Measurements from ENCODE around the gene ATP10A. TPM values are rescaled to one million over a fixed set of nuclear protein-coding genes. Genes with fewer than 3 reads are reported as not detected.

Gene ATP10A
- total RNA-seq, 1 donor from 2014 or later = not detected

DNA sequence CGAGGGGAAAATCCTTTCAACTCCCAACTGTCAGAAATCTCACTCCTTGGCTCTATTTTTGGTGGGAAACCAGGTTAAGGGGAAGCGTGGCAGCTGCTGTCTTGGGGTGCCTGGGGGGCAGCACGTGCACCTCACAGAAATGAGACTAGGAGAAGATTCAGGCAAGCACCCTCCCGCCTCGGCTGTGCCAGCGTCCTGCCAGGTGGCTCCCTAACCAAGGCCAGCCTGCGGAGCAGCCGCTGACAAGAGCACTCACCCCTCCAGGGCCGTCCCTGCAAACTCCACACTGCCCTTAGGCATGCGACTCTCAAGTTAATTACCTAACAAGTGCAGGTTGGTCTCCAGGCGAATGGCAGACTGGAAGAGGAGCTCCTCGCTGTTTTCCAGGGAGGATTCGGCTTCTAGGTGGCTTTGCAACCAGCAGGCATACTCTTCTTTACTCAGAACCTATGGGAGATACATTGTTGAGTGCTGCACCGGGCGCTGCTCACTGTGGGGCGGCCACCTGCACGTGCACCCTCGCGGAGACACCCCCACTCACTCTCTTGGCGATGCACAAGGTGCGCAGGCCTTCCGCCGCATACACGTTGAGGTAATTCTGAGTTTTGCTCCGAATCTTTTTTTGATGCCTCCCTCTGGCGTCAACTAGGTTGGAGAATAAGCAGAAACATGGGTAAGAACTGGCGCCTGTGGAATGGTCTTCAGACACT lies 155.3 kb downstream of the ATP10A start:
- no peak for DNase-seq (ENCODE audit: low read depth in 2 of 2)

DNA sequence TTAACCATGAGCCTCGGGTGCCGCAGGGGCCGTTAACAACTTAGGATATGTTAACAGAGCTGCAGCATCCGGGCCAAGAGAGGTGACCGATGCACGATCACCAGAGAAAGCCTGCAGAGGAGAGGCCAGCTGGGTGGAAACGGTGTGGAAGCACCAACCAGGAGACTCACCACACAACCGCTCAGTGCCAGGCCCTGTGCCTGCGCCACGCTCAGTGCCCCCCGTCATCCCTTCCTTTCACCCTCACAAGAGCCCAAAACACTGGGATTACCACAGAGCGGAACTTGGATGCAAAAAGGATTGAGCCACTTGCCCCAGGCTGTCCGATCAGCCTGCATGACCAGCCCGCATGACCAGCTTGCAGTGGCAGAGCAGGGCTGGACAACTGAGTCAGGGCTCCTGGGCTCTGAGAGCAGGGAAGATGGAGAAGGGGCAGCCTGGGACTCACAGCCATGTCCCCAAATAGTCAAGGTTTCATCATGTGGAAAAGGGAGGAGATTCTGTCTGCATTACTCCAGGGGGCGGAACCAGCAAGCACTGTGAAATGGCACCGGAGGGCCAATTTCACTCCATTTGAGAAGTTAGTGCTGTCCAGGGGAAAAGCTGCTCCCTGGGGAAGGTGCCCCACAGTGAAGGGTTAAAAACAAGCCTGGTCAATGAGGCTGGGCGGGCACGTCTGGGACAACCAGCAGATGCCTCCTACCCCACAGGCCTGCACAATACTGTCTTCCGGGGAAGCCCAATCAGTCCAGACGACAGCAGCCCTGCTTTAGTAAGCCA lies 156.8 kb downstream of the ATP10A start:
- no peak for DNase-seq (ENCODE audit: low read depth in 2 of 2)

DNA sequence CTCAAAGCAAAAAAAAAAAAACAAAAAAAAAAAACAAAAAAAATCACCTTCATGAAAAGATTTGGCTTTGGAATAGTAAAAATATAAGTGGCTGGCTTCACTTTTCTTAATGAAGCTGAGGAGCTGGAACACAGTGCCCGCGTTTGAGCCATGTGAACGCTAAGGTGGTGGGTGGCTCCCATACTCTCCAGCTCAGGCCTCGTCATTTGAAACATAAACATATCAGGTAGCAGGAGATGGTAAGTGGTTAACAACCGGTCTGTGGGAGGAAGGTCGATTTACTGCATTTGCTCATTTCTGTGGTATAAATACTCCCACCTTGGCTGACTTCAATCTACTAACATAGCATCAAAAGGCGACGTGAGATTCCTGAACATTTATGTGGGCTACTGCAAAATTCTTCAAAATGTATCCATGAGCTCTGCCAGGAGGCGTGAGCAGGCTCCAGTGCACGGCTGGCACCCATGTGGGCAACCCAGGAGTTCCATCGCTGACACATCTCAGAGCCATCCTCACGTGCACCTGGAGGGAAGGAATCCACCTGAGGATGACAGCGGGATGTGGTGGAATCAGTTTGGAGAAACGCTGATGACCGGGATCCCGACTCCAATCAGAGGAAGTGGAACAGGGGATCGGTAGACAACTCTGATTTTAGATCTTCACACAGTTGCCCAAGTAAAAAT lies 157.6 kb downstream of the ATP10A start:
- no peak for DNase-seq (ENCODE audit: low read depth in 2 of 2)

DNA sequence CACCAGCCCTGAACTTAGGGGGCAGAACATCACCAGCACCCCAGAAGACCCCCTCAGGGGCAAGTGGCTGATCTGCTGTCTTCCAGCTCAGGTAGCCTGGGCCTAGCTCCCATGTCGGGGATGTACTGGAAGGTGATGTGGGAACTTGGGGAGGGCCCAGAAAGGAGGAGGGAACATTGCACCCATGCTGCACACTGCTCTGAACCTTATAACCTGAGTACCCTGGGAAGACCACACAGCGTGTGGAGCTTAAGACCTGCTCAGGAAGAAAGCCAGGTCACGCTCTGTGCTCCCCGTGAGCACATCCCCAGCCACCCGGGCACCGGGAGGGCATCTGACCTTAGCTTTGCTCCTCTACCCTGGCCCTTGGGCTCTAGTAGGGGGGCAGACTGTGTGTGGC lies 159.4 kb downstream of the ATP10A start:
- no peak for DNase-seq (ENCODE audit: low read depth in 2 of 2)

DNA sequence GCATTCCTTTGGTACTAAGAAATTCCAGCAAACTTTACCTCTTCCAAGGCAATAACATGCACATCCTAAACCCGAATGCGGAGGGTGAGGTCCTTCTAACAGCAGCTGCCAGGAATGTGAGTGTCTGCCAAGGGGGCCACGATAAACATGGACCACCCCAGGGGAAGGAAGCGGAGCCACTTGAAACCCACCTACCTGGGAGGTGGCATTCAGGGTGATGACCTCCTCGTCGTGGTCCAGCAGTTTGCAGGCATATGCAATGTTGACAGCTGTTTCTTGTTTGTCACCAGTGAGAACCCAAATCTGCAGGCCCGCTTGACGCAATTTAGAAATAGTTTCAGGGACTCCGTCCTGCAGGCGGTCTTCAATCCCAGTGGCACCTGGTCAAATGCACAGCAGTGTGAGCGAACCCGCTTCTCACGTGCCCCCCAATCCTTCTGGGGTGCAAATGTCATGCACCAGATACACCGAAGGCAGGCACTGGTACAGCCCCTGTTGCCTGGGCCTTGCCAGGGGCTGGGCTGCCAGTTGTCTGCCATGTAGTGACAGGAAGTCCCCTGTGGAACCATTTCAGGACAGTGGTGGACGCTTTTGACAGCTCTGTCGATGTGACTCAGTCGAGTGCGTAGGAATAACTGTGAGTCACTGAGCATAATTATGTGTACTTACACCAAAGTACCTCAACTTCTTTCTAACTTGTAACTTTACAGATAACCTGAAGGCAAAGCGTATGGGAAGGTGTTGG lies 161.2 kb downstream of the ATP10A start:
- DNase-seq (ENCODE audit: low read depth in 2 of 2) = no peak

DNA sequence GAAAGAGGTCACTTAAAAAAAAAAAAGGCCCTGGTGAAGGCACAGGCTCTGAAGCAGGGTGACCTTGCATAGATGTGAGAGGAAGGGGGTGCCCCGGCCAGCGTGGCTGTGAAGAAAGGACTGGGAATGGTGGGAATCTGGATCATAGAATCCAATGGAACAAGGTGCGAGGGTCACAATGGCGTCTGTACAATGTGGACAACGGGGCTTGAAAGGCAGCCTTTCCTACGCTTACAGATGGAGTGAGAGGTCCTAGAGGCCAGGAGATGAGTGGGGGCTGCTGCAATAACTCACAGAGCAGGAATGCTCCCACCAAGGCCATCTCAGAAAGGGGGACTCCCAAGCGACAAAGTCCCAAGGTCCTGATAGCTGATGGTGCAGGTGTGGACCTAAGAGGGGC lies 162.2 kb downstream of the ATP10A start:
- no peak for DNase-seq (ENCODE audit: low read depth in 2 of 2)

DNA sequence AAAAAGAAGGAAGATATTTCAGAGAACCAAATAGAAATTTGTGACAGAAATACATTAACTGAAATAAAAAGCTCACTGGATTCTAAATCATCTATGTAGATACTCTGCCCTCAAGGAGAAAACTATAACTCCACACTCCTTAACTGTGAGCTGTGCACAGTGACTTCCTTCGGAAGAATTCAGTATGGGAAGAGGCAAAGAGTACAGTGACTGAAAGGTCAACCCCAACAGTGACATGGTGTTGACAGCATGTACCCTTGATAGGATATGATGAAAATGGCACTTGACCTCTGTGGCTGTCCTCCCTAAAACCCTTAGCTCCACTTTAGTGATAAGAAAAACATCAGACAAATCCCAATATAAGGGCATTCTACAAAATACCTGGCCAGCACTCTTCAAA lies 165.5 kb downstream of the ATP10A start:
- DNase-seq (ENCODE audit: low read depth in 2 of 2) = no peak

DNA sequence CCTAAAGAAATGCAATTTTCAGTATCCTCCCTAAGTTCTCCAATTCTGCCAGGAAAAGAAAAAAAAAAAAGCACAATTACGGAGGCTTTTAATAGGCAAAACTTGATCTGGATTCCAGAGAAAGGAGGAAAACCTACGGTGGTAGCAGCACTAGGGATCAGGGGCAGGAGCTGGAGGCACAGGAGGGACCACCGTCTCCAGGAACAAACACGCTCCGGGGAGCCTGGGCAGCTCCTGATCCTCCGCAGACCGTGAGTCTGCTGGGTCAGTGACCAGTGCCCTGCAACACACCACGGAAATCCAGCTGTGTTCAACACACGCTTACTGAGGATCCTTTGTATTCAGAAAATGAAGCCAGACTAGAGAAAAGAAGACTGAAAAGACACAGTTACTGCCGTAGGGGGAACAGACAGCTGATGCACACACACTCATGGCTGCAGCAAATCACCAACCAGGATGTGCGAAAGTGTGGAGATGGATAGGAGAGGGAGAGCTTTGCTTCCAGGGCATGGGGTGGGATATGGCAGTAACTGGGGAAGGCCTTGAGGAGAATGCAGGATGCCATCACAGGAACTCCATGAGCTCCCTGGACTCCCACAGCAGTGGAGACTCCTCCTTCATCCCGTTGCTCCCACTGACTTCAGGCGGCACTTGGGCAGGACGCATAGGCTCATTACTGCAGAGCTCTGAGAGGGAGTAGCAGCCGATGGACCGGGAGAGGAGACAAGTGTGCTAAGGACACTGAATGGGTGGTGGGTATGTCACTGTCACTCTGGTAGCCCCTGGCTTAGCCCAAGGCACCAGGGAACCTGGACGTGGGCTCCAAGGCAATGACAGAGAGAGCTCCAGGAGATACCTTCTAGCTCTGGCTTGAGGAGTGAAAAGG lies 167.0 kb downstream of the ATP10A start:
- DNase-seq (ENCODE audit: low read depth in 2 of 2) = no peak

DNA sequence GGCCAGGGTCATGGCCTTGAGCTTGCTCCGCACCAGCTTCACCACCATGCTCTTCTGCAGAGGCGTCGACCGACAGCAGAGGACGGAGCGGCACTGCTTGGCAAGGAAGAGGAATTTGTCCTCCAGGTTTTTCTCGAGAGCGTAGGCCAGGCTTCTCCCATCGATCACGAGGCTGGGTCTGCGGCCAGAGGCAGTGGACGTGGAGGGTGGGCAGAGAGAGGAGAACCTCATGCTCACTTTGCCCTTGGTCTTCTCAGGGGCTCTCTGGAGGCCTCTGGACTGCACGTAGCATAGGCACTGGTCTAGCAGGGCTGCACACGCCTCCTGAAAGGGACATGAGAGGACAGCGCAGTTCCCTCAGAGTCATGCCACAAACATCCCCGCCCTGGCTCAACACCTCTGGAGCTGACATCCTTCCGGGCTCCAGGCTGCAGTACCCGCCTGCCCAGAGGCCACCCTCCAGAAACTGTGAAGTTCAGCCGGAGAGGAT lies 168.3 kb downstream of the ATP10A start:
- DNase-seq (ENCODE audit: low read depth in 2 of 2) = no peak

DNA sequence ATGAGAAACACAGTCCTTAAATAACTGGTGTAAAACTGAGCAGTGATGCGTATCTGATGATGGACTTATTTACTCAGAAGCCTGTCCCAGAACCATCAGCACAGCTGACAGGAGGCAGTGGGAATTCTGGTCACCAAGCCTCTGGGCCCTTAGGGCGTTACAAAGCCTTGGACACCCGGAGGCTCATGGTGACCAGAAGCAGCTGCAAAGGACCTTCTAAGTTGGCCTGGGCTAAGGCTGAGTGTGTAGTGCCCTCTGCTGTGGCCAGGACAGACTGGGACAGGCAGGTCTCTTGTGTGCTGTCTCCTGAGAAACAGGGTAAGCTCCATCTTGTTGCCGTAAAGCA lies 168.9 kb downstream of the ATP10A start:
- no peak for DNase-seq (ENCODE audit: low read depth in 2 of 2)

DNA sequence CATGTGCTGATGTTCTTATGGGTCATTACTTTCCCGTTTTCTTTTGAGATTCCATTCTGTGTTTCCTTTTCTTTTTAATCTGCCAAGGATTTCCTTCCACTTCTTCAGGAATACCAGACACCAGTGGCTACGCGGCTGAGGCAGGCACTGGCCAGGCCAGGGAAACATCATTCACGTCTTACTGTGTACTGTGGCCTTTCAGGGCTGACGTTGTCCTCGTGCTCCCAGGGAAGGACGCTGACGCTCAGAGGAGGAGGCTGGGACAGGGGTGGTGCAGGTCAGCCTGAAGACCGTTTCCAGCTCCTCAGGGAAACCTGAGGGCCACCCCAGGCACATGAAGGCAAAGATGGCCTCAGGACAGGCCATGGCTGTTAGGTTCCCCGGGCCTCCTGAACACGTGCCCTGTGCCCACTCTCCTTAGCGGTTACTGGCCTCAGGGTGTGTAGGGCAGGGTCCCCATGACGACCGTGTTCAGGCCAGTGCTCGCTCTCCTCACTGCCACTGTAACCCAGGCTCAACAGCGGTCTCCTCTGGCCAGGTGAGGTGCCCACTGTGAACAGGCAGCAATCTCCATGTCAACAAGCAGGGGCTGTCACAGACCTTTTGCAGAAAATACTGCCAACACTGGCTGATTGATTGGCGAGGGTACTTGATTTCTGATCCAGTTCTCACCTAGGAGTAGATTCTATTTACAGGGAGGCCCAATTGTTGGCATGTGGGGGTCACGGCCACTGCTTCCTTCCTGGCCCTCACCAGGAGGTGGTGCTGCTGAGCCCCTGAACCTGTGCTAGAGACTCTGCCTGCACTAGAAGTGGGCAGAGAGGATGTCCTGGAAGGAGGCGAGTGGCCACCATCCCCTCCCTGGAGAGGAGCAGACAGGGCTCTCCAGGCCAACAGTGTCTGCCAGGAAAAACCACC lies 169.5 kb downstream of the ATP10A start:
- no peak for DNase-seq (ENCODE audit: low read depth in 2 of 2)

DNA sequence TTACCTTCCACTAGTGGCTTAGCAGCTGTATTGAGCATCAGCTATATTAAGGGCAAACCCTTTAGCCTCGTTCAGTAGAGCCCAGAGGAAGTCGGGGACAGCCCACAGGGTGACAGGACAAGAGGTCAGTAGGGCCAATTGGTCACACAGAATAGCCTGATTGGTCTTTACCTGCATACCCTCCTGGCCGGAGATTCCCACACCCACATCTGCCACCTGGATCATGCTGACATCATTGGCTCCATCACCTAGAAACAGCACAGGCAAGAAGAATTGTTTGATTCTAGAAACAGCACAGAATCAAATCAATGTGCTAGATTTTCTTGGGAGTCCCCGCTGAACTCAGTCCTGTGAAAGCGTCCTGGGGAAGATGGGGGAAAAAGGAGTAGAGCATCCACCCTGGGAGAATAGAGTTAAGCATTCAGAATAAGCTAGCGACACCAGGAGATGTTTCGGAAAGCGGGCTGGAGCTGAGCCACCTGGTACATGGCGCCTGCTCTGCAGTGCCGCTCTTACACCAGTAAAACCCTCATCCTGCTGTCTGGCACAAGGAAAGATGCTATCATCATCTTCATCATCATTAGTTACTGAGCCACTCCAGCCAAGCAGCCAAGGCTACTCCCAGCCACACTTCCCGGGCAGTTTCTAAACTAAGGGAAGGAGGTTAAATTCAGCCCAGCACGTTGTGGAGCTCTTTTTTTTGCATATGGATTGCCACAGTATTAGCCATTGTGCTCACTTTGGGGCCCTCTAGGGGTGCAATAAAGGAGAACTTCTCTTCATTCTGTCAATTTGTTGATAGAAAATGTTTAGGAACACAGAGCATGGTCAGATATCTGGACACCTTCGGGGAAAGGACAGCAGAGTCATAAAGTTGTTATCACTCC lies 171.3 kb downstream of the ATP10A start:
- DNase-seq (ENCODE audit: low read depth in 2 of 2) = no peak

DNA sequence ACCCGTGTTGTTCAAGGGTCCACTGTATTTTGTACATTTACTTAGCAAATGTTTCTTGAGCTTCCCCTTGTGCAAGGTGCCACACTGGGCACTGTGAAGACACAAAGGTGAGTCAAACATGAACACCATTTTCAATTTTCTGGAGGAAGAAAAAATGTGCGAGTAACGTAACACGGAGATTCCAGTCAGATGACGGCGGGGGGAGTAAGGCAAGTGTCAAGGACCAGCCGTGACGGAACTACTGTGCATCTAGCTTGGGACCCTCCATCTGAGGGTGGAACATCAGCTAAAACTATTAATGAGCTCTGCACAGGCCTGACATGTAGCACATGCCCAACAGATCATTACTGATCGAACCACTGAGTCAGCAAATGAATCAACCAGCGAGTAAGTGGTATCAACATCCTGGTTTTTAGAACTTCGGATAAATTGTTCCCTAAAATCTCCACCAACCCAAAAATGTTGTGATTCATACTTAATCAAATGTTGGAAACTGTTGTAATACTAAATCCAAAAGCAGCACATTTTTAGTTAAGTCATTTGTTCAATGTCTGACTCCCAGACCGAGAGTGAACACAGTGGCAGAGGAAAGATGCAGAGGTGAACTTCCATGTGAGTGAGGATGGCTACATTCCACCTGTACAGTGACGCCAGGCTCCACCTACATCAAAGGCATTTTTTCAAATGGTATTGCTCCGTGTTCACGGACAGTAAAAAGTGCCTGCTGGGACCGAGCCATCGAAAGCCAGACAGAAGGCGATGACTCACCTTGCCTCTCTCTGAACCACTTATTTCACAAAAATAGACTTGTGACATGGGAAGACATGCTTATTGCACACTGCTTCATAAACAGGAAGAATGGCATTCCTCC lies 172.2 kb downstream of the ATP10A start:
- no peak for DNase-seq (ENCODE audit: low read depth in 2 of 2)

DNA sequence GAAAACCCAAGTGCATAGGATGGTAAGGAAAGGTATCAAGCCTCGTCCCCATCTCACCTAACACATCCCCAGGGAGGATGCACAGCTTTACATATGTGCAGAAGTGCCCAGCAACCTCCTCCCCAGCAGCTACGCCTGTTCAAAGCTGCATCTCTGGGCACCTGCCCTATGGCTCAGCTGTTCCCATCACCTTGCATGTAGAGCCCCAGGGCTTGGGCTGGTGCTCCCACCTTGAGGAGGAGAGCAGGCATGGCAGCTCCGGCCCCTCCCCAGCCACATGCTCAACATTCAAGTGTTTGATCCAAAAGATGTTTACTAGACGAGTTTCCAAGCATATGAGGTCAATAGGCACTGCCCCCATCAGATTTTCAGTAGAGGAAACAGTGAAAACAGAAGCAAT lies 173.5 kb downstream of the ATP10A start:
- no peak for DNase-seq (ENCODE audit: low read depth in 2 of 2)

DNA sequence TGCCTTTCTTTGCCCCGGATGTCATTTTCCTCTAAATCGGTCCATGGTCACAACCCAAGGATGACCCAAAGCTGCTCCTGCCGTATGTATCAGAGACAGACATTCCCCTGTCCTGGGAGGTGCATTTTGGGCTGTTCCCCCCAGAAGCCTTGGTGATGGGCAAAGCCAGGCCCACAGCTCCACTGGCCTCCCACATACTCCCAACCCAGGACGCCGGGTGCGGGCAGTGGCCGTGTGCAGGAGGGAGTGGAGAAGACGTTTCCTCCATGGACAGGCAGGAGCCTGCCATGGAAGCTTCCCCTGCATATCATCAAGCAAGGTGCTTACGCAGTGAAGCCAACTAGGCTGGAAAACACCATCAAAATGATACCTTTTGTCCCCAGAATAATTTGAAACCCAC lies 175.0 kb downstream of the ATP10A start:
- DNase-seq (ENCODE audit: low read depth in 2 of 2) = no peak

DNA sequence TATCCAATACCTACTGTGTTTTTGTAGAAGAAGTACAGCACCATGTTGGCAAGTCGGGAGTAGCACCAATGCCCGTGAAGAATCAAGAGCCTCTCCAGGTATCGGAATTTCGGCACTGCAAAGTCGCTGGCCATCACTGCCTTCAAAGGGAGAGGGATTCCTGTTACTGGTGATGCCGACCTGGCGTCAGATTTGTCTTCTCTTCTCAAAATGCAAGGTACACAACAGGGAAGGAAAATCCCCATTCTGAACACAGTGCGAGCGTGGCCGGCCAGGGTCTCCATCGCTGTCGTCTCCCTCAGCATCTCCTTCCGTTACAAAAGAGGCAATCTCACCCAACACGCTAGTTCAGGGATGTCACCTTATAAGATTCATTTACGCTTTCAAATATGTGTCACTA lies 175.4 kb downstream of the ATP10A start:
- DNase-seq (ENCODE audit: low read depth in 2 of 2) = no peak

DNA sequence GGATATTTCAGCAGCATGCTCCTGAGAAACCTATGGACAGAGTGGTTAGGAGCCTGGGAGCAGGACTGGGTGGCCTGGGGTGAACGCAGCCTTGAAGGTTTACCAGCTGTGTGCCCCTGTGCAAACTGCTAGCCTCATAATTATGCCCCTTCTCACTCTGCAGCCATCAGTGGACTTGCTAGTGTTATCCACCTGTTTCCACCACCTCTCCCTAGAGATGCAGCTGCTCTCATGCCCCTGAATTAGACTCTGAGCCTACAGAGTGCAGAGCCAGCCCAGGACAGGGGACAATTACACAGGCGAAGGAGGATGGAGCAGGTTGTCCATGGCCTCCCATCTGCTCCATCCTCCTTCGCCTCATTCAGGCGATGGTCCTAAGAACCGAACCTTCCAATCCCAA lies 175.9 kb downstream of the ATP10A start:
- no peak for DNase-seq (ENCODE audit: low read depth in 2 of 2)

DNA sequence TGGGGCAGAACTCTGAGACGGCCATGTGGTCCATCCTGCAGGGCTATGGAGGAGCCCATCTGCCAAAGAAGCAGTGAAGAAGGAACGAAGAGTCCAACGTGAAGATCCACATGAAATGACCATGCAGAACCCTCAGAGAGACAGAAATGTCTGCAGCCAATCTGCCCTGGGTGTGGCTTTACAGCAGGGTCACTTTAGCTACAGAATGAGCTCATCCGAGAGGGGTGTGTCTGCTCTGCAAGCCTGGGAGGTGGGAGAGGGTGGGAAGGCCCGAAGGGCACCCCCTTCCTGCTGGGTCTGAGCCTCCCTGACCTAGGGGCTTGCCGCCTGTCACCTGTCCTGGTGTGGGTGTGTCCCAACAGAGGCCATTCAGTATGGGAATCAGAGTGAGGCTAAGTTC lies 176.3 kb downstream of the ATP10A start:
- no peak for DNase-seq (ENCODE audit: low read depth in 2 of 2)
